HG02852 (cell line): ENCODE results near the gene CLASP1.

Experiments
- ATAC-seq: cut with Tn5 transposase; IDR thresholded peaks from one replicate; pipeline ENCODE4 v1.9.1; 2021; ENCODE audit warnings: mild to moderate bottlenecking, moderate library complexity; ENCODE audit not compliant: unreplicated experiment

The CLASP1 gene

DNA sequence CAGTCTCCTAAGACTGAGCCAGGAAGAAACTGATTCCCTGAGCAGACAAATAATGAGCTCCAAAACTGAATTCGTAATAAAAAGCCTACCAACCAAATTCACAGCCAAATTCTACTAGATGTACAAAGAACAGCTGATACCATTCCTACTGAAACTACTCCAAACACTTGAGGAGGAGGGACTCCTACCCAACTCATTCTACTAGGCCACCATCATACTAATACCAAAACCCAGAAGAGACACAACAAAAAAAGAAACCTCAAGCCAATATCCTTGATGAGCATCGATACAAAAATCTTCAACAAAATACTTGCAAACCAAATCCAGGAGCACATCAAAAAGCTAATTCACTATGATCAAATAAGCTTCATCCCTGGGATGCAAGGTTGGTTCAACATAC, 98.6 kb downstream of the CLASP1 start:
- no peak for ATAC-seq

DNA sequence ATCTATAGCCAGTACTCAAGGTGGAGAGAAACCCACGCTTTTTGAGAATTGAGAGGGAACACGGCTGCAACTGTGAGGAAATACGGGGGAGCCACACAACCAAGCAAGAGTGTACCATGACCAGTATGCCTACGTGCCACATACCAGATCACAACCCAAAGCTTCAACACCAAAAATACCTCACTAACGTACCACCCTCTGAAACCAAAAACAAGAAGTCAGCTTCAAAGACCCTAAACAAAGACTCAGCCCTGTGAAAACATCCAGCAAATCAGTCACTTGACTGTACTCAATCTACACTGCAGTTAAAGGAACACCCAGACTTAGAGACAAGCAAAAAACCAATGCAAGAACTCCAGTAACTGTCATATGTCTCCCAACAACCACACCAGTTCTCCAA, 101.6 kb downstream of the CLASP1 start:
- no peak for ATAC-seq

DNA sequence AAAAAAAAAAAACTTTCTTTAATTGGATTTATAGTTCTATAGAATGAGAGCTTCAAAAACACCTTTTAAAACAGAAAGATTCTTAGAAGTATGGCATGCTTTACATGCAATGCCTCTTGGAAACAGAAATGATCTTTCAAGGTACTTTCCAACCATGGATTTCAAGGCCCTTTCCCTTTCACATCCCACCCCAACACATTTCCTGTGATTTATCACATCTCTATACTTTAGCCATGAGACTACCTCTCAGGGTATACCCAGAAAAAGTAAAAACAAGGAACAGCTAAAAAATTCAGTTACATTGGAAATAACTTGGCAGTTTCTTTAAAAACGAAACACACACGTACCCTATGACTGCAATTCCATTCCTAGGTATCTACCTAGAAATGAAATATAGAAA, 103.3 kb downstream of the CLASP1 start:
- ATAC-seq, result no peak

DNA sequence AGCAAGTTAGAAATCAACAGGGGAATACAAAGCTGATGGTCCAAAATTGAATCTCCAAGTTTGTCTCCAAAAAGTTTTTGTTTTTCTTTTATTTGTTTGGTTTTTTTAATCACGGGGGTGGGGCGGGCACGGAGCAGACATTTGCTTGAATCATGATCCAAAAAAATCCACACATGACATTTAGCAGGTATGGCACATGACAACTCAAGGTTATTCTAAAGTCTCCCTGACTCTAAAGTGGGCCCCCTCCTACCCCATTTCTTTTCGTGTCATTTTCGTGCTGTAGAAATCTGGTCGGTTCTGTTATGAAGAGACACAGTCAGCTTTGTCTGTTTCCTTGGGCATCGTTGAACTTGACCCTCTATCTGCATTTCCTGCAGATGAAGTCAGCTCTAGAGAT, 104.0 kb downstream of the CLASP1 start:
- no peak for ATAC-seq

DNA sequence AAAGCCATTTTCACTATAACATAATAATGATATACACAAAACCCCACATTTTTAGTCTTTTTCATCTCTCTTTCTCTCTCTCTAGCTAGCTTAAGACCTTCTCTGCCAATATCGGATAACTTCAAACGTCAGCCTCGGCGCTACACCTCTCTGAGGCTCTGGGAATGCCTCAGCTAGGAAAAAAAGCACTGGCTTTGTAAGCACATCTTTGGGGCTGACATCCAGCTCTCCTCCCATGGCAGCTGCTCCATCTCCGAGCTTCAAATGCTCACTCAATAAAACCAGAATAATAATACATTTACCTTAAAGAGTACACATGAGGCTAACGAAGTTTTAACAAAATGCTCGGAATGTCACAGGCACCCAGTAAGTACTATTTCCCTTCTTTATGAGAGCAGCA, 107.8 kb downstream of the CLASP1 start:
- no peak for ATAC-seq

DNA sequence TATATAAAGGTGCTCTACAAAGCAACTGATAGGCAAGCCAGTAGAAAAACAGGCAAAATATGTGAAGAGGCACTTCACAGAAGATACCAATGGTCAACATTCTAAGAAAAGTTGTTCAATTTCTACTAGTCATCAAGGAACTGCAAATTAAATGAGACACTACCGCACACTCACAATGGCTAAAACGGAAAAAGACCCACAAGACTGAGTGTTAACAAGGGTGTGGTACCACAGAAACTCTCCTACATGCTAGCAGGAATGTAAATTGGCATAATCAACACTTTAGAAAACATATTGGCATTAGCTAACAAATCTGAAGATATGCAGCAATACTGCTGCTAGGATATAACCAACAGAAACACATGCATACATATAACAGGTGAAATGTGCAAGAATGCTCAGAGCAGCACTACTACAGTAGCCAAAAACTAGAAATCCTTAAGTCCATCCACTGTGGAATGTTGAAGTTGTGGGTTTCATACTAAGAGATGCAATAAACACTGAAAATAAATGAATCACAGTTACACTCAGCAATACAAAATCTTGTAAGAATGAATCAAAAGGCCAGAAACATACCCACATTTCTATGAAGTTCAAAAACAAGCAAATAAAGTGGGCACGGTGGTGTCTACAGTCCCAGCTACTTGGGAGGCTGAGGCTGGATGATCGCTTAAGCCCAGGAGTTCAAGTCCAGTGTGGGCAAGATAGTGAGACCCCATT, 109.4 kb downstream of the CLASP1 start:
- no peak for ATAC-seq

DNA sequence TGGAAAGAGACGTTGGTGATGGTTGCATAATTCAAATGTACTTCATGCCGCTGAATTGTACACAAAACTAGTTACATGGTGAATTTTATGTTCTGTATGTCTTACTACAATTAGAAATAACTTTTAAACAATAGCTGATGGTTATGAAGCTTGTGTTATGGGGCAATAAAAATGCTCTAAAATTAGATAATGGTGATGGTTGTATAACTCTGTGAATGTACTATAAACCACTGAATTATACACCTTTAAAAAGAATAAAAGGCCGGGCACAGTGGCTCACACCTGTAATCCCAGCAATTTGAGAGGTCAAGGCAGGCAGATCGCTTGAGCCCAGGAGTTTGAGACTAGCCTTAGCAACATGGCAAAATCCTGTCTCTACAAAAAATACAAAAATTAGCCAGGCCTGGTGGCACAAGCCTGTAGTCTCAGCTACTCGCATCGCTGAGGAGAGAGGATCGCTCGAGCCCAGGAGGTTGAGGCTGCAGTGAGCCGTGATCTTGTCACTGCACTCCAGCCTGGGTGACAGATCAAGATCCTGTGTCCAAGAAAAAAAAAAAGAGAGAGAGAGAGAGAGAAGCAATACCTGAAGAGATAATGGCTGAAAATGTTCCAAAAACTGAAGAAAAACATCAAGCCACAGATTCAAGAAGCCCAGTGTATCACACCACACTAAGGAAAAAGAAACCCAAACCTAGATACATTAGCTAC, 112.3 kb downstream of the CLASP1 start:
- ATAC-seq, result no peak

DNA sequence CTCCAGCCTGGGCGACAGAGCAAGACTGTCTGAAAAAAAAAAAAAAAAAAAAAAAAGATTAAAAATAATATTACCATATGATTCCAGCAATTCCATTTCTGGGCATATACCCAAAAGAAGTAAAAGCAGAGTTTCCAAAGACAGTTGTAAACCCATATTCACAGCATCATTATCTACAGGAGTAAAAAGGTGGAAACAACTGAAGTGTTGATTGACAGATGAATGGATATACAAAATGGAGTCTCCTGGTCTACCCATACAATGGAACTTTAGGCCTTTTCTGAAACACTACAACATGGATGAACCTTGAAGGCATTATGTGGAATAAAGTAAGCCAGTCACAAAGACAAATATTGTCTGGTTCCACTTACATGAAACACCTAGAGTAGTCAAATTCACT, 112.9 kb downstream of the CLASP1 start:
- ATAC-seq, result no peak

DNA sequence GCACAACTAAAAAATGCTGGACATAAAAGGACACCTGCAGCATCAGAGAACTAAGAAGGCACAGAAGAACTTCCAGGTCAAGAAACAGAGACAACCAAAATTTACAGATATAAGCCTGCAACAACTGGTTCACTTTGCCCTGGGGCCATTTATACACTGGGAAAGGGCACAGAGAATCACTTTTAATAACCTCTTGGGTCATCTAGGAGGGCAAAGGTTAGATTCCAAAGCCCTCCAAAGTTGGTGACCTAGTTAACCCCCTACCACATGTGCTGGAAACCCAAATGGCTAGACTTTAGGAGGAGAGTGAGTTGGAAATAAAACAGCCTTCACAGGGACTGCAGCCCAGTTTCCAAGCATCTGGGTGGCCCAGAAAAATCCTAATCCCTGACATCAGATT, 115.3 kb downstream of the CLASP1 start:
- ATAC-seq, result no peak

DNA sequence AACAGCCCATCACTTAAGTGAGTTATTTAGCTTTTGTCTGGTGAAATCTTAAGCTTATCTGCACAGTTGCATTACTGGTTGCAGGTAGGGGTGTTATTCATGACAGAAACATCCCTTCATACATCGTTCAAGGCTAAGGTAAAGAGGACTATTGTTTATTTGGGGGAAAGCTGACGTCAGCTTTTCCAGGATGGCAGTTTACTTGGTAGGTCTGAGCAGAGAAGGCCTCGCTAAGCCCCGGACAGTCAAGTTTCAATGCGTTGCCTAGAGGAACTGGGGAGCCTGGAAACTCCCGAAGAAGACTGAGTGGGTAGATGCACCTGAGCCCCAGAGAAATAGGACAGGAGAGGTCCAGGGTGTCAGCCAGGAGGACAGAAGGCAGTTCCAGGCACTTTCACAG, 116.4 kb downstream of the CLASP1 start:
- ATAC-seq, result no peak

DNA sequence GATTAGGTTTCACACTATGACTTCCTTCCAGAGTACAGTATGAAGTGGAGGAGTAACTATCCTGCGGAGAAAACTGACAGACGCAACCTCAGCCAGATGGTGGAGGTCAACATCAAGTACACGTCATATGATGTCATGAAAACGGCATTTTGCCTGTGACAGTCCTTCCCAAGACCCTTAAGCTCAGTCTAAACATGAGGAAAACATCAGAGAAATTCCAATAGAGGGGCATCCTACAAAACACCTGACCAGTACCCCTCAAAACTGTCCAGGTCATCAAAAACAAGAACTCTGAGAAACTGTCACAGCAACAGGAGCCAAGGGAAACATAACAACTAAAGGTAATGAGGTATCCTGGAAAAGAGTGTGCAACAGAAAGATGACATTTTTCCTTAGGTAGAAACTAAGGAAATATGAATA, 116.9 kb downstream of the CLASP1 start:
- no peak for ATAC-seq

DNA sequence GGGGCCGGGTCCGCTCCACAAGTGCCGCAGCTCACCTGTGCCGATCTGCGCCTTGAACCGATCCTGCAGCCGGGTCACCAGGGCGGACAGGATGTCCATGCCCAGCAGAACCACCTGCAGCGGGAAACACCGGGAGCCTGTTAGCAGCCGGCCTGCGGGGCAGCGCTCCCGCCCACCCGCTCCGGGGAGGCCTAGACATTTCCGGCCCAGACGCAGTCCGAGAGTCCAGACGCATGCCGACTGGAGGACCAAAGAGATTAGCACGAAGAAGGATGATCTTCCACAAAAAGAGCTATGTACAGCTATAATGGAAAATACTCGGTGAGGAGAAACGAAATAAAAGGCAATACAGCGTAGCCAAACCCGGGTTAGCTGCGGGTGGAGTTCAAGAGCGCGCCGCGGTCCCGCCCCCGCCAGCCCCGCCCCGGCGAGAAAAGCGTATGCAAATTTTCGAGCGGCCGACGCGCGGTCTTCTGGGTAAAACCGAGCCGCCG, 119.0 kb downstream of the CLASP1 start:
- peak; percentile 56 for ATAC-seq

DNA sequence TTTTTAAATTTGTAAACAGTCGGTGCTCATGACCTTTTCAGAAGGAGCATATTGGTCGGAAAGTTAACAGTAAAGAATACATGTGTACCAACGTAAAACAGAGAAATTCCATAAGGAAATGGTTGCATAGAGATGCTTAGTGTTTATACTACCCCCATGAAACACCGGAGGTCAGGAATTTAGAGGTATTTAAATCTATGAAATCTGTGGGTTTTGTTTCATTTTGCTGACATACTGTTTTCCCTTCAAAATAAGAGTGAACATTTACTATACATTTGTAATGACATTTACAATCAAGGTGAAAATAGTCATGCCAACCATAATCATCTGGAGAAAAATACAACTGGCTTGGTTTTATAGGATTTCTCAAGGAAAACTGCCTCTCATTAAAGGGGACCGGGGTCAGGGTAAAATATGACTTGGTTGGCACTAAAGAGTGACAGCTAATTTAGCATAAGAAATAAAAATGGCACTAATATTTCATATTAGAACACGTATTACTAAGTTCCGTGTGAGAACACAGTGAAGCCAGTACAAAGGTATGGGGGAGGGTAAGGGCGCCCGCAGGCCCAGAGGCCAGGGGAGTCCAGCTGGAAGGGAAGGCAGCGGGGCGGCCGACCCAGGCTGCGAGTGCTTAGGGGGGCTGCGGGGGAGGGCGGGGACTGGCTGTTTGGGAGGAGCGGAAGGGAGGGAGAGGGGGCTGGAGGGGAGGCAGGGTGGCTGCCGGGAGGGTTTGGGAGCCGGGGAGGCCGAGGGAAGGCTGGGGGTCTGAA, 119.6 kb downstream of the CLASP1 start:
- ATAC-seq, result peak; percentile 6

DNA sequence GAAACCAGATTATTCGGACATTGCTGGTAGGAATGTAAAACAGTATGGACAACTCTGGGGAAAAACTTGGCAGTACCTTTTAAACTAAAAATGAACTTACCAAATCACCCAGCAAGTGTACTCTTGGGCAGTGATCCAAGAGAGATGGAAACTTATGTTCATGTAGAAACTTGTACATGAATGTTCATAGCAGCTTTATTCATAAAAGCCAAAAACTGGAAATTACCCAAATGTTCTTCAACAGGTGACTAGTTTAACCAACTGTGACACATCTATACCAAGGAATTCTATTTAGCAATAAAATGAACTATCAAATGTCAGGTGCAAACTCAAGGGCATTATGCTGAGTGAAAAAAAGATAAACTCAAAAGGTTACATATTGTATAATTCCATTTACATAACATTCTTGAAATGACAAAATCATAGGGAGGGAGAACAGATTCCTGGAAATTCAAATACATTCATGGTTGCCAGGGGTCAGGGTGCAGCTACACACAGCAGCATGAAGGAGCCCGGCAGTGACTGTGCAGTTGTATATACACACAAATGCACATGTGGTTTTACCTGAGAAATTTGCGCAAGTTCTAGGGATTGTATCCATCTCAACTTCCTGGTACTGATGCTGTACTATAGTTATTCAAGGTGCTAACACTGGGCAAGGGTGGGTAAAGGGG, 122.1 kb downstream of the CLASP1 start:
- no peak for ATAC-seq

DNA sequence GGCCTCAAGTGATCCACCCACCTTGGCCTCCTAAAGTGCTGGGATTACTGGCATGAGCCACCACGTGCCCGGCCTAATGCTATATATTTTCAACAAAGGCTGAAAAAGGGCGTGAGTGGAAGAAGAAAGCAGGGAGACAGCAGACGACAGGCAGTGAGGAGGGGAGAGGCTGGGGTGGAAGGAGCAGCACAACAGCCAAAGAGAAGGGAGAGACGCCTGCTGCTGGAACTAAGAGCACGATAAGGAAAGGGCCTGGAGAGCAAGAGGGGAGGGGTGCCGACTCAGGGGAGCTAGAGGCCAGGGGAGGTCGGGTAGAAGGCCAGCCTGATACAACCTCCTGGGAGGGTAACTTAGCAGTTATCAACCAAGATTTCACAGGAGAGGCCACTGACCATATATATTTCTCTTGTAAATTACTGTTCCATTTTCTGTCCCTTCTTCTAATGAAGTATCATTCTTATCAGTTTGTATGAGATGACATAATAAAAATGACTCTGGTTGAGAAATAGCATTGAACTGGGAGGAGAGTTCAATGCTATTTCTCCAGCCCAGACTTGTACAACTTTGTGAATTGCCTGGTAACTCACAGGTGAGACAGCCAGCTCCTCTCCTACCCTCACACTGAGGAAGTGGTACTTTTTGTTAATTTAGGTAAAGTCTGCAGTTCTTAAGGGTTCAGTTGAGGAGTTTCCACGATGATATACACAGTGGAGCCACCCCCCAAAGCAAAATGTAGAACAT, 124.4 kb downstream of the CLASP1 start:
- ATAC-seq, result no peak

DNA sequence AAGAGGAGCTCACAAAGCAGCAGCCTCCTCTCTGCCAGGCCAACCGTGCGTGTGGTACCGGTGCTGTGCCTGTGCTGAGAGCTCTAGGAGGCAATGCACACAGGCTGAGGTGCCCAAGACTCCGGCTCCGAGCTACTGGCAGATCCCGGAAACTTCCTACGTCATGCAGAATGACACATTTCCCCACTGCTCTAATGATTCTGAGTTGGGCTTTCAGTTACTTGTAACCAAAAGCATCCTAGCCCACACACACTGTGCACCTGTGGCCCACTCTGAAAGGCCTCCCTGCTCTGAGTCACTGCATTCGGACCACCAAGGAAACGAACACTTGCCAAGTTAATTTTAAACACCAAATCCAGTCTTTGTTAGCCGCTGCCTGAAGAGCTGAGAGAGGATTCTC, 127.9 kb downstream of the CLASP1 start:
- ATAC-seq, result no peak

DNA sequence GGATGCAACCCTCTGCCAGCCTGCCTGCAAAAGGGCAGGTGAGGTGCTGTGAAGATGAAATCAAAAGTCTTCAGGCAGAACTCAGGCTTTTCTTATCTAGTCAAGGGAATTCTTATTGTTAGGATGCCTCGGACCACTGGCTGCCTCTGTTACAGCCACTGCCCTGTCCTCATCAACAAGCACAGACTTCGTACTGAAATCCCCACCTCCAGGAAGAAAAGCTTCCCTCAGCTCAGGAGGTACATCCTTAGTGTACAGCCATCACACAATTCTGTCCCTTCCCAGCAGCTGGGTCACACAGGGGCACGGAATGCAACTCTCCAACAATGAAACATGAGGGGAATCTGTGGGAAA, 128.6 kb downstream of the CLASP1 start:
- no peak for ATAC-seq

DNA sequence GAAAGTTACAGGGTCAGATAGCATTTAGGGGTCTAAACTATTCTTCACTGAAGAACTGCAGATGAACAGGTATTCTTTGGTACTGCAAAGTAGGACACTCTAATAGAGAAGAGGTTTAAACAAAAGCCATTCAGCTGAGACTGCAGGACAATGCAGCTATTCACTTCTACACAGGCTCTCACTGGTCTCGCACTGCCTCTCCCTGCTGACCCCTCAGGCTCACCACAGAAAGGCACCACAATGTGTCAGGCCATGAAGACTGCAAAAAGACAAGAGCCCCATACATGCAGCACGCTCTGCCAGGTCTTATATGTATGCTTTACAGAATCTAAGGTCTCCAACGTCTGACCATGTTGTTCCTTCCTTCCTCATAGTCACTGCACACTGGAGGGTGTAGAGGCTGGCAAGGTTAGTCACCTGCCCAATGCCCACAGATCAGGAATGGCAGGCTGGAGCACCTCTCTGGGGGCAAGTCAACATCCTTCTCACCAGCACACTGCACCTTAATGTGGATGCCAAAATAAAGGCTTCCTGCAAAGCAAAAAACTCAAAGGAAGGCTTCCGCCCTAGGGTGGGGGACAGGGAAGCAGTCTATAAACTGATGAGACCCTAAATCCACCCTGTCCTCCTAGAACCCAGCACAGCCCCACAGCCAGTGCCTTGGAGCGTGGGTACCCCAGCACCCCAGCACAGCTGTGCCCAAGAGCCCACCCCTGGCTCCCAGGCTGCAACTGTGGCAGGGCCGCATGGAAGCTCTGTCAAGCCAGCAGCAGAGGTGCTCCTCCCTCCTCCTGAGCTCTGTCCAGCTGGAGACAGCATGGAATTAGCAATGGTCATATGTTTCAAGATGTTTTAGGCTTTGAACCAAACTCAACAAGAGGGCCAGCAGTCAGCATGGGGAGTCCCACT, 129.3 kb downstream of the CLASP1 start:
- ATAC-seq, result no peak

DNA sequence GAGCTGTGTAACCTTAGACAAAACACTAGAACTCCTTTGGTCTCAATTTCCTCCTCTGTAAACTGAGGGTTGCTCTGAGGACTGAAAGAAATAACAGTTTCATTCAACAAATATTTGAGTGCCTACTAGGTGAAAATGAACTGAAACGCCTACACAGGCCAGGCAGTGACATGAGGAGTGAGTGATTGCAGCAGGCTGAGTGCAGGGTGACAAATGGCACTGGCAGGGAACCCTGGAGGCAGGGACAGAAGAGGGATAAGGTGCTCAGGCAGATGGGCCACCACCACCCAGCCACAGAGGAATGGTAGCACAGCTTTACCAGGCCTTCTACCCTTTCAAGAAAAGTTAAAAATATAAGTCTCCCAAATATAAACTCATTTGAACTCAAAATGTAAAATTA, 130.1 kb downstream of the CLASP1 start:
- ATAC-seq, result no peak
